GM21447 (cell line): ENCODE results near the gene VEGFA.

Experiments used
- ATAC-seq: cut with Tn5 transposase; IDR thresholded peaks from one replicate; pipeline ENCODE4 v1.9.1; 2021; ENCODE audit not compliant: unreplicated experiment

Gene VEGFA

GRCh38 chr6:43771858-43772680 lies 2.1 kb downstream of the VEGFA start:
- ATAC-seq = no peak

- no peak for ATAC-seq
These were observed 2.7 kb downstream of the VEGFA start for GRCh38 chr6:43772681-43773049.

GRCh38 chr6:43773050-43773979 lies 3.3 kb downstream of the VEGFA start:
- no peak for ATAC-seq

- ATAC-seq = no peak
These were observed 4.2 kb downstream of the VEGFA start for GRCh38 chr6:43773980-43774775.

- no peak for ATAC-seq
These were observed 4.9 kb downstream of the VEGFA start for GRCh38 chr6:43774776-43775534.

GRCh38 chr6:43775535-43775885 lies 5.5 kb downstream of the VEGFA start:
- no peak for ATAC-seq

GRCh38 chr6:43776115-43776798 lies 6.2 kb downstream of the VEGFA start:
- ATAC-seq = no peak

GRCh38 chr6:43776799-43777776 lies 7.1 kb downstream of the VEGFA start:
- no peak for ATAC-seq

- ATAC-seq = no peak
These were observed 8.3 kb downstream of the VEGFA start for GRCh38 chr6:43778131-43778855.

GRCh38 chr6:43778976-43779851 lies 9.2 kb downstream of the VEGFA start:
- ATAC-seq = no peak

- no peak for ATAC-seq
These were observed 9.8 kb downstream of the VEGFA start for GRCh38 chr6:43779852-43780236.

GRCh38 chr6:43780293-43780692 lies 10.3 kb downstream of the VEGFA start:
- no peak for ATAC-seq

GRCh38 chr6:43780941-43781928 lies 11.2 kb downstream of the VEGFA start:
- no peak for ATAC-seq

GRCh38 chr6:43781941-43782704 lies 12.1 kb downstream of the VEGFA start:
- ATAC-seq = no peak

GRCh38 chr6:43782764-43783513 lies 12.9 kb downstream of the VEGFA start:
- no peak for ATAC-seq
